Suprapubic skin (tissue), 4 donors: Measurements from ENCODE around the gene NHEJ1. TPM values are rescaled to one million over a fixed set of nuclear protein-coding genes. Genes with fewer than 3 reads are reported as not detected.

Experiments
- DNase-seq, 2 donors: peaks; one replicate each; pipeline ENCODE4 v3.0.0-alpha.2; 2019; ENCODE audit warnings: low spot score in 2 of 2
- H3K27ac ChIP-seq: fragments of 200-600 bp; sonication (generic); one replicate; pipeline ENCODE4 v1.5.1; 2019
- H3K27me3 ChIP-seq: fragments of 200-600 bp; sonication (generic); one replicate; pipeline ENCODE4 v1.5.1; 2019
- H3K36me3 ChIP-seq: fragments of 200-600 bp; sonication (generic); one replicate; pipeline ENCODE4 v1.5.1; 2019
- H3K4me1 ChIP-seq: fragments of 200-600 bp; sonication (generic); one replicate; pipeline ENCODE4 v1.5.1; 2019
- H3K4me3 ChIP-seq: fragments of 200-600 bp; sonication (generic); one replicate; pipeline ENCODE4 v1.5.1; 2019; ENCODE audit warnings: mild to moderate bottlenecking
- H3K9me3 ChIP-seq: fragments of 200-600 bp; sonication (generic); one replicate; pipeline ENCODE4 v1.5.1; 2019
- CTCF ChIP-seq, 2 donors: fragments of 200-600 bp in 1 of 2; fragments of 450-650 bp in 1 of 2; sonication (generic) in 1 of 2; IDR thresholded peaks; one replicate each; pipeline ENCODE4 v1.5.1; 2016 to 2019; ENCODE audit warnings: antibody characterized with exemption in 2 of 2, mild to moderate bottlenecking in 1 of 2, moderate library complexity in 1 of 2
- EP300 ChIP-seq: sonication (generic); formaldehyde crosslinking; IDR thresholded peaks from one replicate; pipeline ENCODE4 v1.6.1; 2017; ENCODE audit warnings: antibody characterized with exemption
- POLR2A ChIP-seq, 2 donors: fragments of 450-650 bp; IDR thresholded peaks; one replicate each; pipeline ENCODE4 v1.6.1; 2017; ENCODE audit warnings: antibody characterized with exemption in 2 of 2, mild to moderate bottlenecking in 2 of 2, moderate library complexity in 2 of 2
- POLR2AphosphoS5 ChIP-seq, 3 donors: sonication (generic); formaldehyde crosslinking; IDR thresholded peaks; one replicate each; pipeline ENCODE4 v1.6.1; 2017; ENCODE audit warnings: antibody characterized with exemption in 3 of 3
- WGBS: methylation state at CpG from one replicate; pipeline ENCODE4 v1.1.5; 2018; 5-methylcytosine and 5-hydroxymethylcytosine counted together
- total RNA-seq, 4 donors: library from RNA; depleted of rRNA; stranded (reverse); fragments of >200 nt; gene quantifications; one replicate each; pipeline ENCODE4 v1.1.0, GENCODE V29; 2016

Gene NHEJ1
- total RNA-seq, 4 donors from 2014 or later: 15.7 to 19.2 (median 18.3) TPM

- H3K36me3 ChIP-seq: no peaks in the 10 kb centered on the region
- no peak overlapping the region for H3K4me3 ChIP-seq
- H3K4me1 ChIP-seq: peaks cover 25% of the 10 kb centered on the region
- TF ChIP-seq EP300 (no peak), CTCF (IDR thresholded peaks at IDR 0.05) (no peak), POLR2AphosphoS5 (IDR thresholded peaks at IDR 0.05) (no peak), POLR2A (IDR thresholded peaks at IDR 0.05) (no peak)
- no peak overlapping the region for H3K27ac ChIP-seq
- no peaks in the 10 kb centered on the region for H3K27me3 ChIP-seq
- no peak for DNase-seq
- no peaks in the 10 kb centered on the region for H3K9me3 ChIP-seq
- 97% methylated on average over 16 of the region's 16 CpGs for WGBS
These were observed 31.0 kb downstream of the NHEJ1 start for GRCh38 chr2:219129589-219129988.

GRCh38 chr2:219128396-219128795 lies 32.2 kb downstream of the NHEJ1 start:
- Histone ChIP-seq H3K9me3 (no peaks in the 10 kb centered on the region), H3K27me3 (no peaks in the 10 kb centered on the region), H3K27ac (no peak overlapping the region), H3K4me3 (no peak overlapping the region), H3K36me3 (no peaks in the 10 kb centered on the region), H3K4me1 (peaks cover 32% of the 10 kb centered on the region)
- TF ChIP-seq EP300 (no peak), POLR2AphosphoS5 (IDR thresholded peaks at IDR 0.05) (no peak), CTCF (IDR thresholded peaks at IDR 0.05) (no peak), POLR2A (IDR thresholded peaks at IDR 0.05) (no peak)
- WGBS: 89% methylated on average over 5 of the region's 7 CpGs
- DNase-seq: no peak

- 43% methylated on average over 2 of the region's 2 CpGs for WGBS
- H3K4me1 ChIP-seq: peaks cover 43% of the 10 kb centered on the region
- H3K27me3 ChIP-seq: no peaks in the 10 kb centered on the region
- TF ChIP-seq POLR2A (IDR thresholded peaks at IDR 0.05) (no peak), EP300 (no peak), POLR2AphosphoS5 (IDR thresholded peaks at IDR 0.05) (no peak), CTCF (IDR thresholded peaks at IDR 0.05) (no peak)
- no peak overlapping the region for H3K27ac ChIP-seq
- no peaks in the 10 kb centered on the region for H3K36me3 ChIP-seq
- no peak overlapping the region for H3K4me3 ChIP-seq
- DNase-seq: no peak
- H3K9me3 ChIP-seq: no peaks in the 10 kb centered on the region
These were observed 33.5 kb downstream of the NHEJ1 start for GRCh38 chr2:219127037-219127635.

DNA sequence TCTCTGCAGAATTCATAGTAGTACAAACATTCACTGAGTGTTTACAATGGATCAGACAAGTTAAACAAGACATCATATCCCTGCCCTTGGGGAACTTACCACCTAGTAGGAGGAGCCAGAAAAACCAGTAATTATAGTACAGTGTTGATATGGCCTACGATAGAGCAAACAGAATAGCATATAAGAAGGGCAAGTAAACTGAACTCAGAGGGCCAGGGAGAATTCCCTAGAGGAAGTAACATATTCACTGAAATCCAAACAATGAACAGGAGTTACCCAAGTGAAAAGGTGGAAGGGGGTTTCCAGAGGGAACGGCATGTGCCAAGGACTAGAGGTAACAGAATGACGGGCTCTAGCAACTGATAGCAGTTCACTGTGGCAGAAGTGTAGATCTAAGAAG lies 34.1 kb downstream of the NHEJ1 start:
- 52% methylated on average over 3 of the region's 3 CpGs for WGBS
- Histone ChIP-seq H3K36me3 (no peaks in the 10 kb centered on the region), H3K27ac (no peak overlapping the region), H3K9me3 (no peaks in the 10 kb centered on the region), H3K4me1 (peaks cover 45% of the 10 kb centered on the region), H3K27me3 (no peaks in the 10 kb centered on the region), H3K4me3 (no peak overlapping the region)
- DNase-seq: no peak
- TF ChIP-seq EP300 (no peak), CTCF (IDR thresholded peaks at IDR 0.05) (no peak), POLR2A (IDR thresholded peaks at IDR 0.05) (no peak), POLR2AphosphoS5 (IDR thresholded peaks at IDR 0.05) (no peak)

DNA sequence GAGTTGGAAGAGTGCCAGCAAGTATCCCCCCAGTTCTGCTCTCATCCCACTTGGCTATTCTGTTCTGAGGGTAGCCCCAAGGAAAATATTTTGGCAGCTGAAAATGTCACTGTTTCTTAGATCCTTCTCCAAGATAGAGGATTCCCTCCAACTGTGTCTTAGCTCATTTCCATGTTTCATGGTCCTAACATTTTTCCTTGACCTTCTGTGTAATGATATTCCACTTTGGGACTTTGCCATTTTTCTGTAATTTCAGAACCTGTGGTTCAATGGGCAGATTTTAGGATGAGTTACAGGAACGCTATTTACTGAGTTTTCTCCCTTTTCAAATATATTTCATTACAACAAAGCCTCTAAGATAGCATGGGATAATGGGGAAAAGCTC lies 34.7 kb downstream of the NHEJ1 start:
- no peaks in the 10 kb centered on the region for H3K9me3 ChIP-seq
- no peak overlapping the region for H3K27ac ChIP-seq
- peaks cover 43% of the 10 kb centered on the region for H3K4me1 ChIP-seq
- no peaks in the 10 kb centered on the region for H3K36me3 ChIP-seq
- DNase-seq: no peak
- WGBS: 81% methylated on average over 1 of the region's 1 CpG
- no peak for TF ChIP-seq CTCF (IDR thresholded peaks at IDR 0.05)
- no peak for TF ChIP-seq EP300
- no peak for TF ChIP-seq POLR2AphosphoS5 (IDR thresholded peaks at IDR 0.05)
- no peak for TF ChIP-seq POLR2A (IDR thresholded peaks at IDR 0.05)
- H3K4me3 ChIP-seq: no peak overlapping the region
- no peaks in the 10 kb centered on the region for H3K27me3 ChIP-seq
